GM21423 (cell line): ENCODE results near the gene CTXND1.

Experiments
- ATAC-seq: cut with Tn5 transposase; IDR thresholded peaks from one replicate; pipeline ENCODE4 v1.9.1; 2021; ENCODE audit warnings: mild to moderate bottlenecking, moderate library complexity; ENCODE audit not compliant: unreplicated experiment

Gene CTXND1

GRCh38 chr15:80259942-80260510 lies 8.0 kb upstream of the CTXND1 start:
- ATAC-seq: no peak

GRCh38 chr15:80251428-80252120 lies 439 bp downstream of the CTXND1 start:
- ATAC-seq: no peak

- ATAC-seq: no peak
Observed at GRCh38 chr15:80250614-80251427, 1.2 kb downstream of the CTXND1 start.

- no peak for ATAC-seq
Observed at GRCh38 chr15:80249973-80250372, 2.0 kb downstream of the CTXND1 start.

- ATAC-seq: no peak
Observed at GRCh38 chr15:80247320-80247719, 4.7 kb downstream of the CTXND1 start.

- no peak for ATAC-seq
Observed at GRCh38 chr15:80246425-80246894, 5.6 kb downstream of the CTXND1 start.

GRCh38 chr15:80242802-80243201 lies 9.2 kb downstream of the CTXND1 start:
- ATAC-seq: no peak

GRCh38 chr15:80242132-80242769 lies 9.8 kb downstream of the CTXND1 start:
- no peak for ATAC-seq

GRCh38 chr15:80241508-80241907 lies 10.5 kb downstream of the CTXND1 start:
- no peak for ATAC-seq

- ATAC-seq: no peak
Observed at GRCh38 chr15:80240276-80240675, 11.7 kb downstream of the CTXND1 start.

GRCh38 chr15:80234883-80235282 lies 17.1 kb downstream of the CTXND1 start:
- no peak for ATAC-seq

- no peak for ATAC-seq
Observed at GRCh38 chr15:80233581-80233980, 18.4 kb downstream of the CTXND1 start.

GRCh38 chr15:80231371-80231770 lies 20.6 kb downstream of the CTXND1 start:
- ATAC-seq: no peak

GRCh38 chr15:80228959-80229610 lies 22.9 kb downstream of the CTXND1 start:
- ATAC-seq: no peak

- no peak for ATAC-seq
Observed at GRCh38 chr15:80219955-80220354, 32.1 kb downstream of the CTXND1 start.

GRCh38 chr15:80217327-80217900 lies 34.6 kb downstream of the CTXND1 start:
- ATAC-seq: no peak

GRCh38 chr15:80216911-80217310 lies 35.1 kb downstream of the CTXND1 start:
- ATAC-seq: no peak

GRCh38 chr15:80216141-80216540 lies 35.9 kb downstream of the CTXND1 start:
- ATAC-seq: no peak

GRCh38 chr15:80214910-80215309 lies 37.1 kb downstream of the CTXND1 start:
- ATAC-seq: no peak

- no peak for ATAC-seq
Observed at GRCh38 chr15:80211976-80212375, 40.0 kb downstream of the CTXND1 start.
